ENCODE data around the gene IFNL3.

Gene IFNL3

DNA sequence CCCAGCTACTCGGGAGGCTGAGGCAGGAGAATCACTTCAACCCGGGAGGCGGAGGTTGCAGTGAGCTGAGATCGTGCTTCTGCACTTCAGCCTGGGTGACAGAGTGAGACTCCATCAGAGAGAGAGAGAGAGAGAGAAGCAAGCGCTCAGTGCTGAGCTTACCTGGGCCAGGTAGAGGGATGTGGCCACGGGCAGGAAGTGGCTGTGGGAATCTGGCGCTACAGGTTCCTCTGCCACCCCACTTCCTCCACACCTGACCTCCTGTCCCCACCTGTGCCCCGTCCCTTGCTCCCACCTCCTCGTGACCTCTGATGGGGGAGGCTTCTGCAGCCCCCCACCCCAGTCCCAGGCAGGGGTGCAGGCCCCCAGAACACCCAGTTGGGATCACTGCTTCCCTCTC, 49.1 kb downstream of the IFNL3 start:
- TF ChIP-seq, protein P1, sequence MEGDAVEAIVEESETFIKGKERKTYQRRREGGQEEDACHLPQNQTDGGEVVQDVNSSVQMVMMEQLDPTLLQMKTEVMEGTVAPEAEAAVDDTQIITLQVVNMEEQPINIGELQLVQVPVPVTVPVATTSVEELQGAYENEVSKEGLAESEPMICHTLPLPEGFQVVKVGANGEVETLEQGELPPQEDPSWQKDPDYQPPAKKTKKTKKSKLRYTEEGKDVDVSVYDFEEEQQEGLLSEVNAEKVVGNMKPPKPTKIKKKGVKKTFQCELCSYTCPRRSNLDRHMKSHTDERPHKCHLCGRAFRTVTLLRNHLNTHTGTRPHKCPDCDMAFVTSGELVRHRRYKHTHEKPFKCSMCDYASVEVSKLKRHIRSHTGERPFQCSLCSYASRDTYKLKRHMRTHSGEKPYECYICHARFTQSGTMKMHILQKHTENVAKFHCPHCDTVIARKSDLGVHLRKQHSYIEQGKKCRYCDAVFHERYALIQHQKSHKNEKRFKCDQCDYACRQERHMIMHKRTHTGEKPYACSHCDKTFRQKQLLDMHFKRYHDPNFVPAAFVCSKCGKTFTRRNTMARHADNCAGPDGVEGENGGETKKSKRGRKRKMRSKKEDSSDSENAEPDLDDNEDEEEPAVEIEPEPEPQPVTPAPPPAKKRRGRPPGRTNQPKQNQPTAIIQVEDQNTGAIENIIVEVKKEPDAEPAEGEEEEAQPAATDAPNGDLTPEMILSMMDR (IDR thresholded peaks at IDR 0.05), result no peak
- Histone ChIP-seq H3K4me3 (no peak overlapping the region), H3K27ac (no peak overlapping the region)
- no peak for DNase-seq (ENCODE audit: low spot score)

DNA sequence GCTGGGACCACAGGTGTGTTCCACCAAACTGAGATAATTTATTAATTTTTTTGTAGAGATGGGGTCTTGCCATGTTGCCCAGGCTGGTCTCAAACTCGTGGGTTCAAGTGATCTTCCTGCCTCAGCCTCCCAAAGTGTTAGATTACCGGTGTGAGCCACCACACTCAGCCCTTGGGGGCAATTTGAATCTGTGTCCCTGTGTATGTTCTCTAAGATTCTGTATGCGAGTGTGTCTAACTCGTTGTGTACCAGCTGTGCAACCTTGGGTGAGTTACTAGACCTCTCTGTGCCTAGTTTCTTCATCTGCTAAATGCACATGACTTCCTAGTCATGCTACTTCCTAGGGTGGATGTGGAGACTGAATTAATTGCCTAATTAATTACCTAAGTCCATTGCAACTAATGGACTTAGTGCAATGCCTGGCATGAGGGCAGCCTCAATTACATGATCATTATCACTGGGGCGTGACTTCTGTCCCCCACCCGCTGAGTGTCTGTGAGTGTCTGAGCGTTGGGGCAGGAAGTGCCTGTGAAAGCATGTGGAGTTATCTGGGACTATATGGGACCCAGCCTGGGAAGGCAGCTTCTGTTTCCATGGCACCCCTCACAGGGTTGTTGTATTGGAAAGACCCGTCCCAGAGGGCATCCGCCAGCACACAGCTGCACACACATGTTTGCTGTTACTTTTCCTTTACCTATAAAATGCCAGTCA, 49.8 kb downstream of the IFNL3 start:
- Histone ChIP-seq H3K4me3 (no peak overlapping the region), H3K27ac (no peak overlapping the region)
- TF ChIP-seq, protein P1 (IDR thresholded peaks at IDR 0.05), result no peak
- no peak for DNase-seq (ENCODE audit: low spot score)

DNA sequence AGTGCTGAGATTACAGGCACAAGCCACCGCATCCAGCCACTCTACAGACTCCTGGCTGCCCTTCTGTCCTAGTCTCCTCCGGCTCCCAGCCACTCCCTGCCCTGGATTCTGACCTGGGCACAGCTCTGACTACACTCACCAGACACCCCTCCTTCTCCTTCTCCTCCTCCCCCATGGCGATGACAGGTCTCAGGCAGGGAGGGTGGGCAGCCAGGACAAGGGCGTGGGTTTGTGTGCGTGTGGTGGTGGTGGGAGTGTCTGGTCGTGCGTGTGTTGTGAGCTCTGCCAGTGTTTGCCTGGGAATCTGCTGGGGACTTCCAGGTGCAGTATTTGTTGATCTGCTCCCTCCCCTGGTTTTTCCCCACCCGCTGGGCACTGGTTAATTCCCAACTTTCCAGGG, 51.0 kb downstream of the IFNL3 start:
- Histone ChIP-seq H3K4me3 (no peak overlapping the region), H3K27ac (no peak overlapping the region)
- DNase-seq (ENCODE audit: low spot score), result no peak
- TF ChIP-seq, protein P1 (IDR thresholded peaks at IDR 0.05), result no peak
